ENCODE measurements around the gene GRIK4.

GRIK4 gene

DNA sequence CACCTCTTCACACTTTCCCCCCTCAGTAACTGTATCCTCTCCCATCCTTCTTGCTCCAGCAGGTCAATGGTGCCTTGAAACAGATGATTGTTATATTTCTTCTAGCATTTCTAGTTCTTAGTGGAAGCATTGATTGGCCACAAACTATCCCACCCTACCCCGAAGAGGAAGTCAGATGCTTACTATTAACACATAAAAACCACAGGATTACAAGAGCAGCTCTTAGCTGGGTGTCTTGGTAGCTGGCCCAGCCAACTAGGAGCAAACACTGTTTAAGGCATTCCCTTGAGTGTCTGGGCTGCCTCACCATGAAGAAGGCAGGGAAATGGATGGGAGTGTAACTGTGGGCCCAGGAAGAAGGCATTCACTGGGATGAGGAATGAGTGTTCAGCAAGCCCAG is 176.6 kb downstream of the GRIK4 start:
- in situ Hi-C loops (cut with MboI; ENCODE audit: low sequenced_read_pairs, unreplicated experiment) = loop anchor here (10.0 kb wide), 1 partner anchor 163 kb away; no protein-coding TSS in a partner anchor

GRCh38 chr11:120689596-120690275 is 178.2 kb downstream of the GRIK4 start:
- TF ChIP-seq, protein P1, sequence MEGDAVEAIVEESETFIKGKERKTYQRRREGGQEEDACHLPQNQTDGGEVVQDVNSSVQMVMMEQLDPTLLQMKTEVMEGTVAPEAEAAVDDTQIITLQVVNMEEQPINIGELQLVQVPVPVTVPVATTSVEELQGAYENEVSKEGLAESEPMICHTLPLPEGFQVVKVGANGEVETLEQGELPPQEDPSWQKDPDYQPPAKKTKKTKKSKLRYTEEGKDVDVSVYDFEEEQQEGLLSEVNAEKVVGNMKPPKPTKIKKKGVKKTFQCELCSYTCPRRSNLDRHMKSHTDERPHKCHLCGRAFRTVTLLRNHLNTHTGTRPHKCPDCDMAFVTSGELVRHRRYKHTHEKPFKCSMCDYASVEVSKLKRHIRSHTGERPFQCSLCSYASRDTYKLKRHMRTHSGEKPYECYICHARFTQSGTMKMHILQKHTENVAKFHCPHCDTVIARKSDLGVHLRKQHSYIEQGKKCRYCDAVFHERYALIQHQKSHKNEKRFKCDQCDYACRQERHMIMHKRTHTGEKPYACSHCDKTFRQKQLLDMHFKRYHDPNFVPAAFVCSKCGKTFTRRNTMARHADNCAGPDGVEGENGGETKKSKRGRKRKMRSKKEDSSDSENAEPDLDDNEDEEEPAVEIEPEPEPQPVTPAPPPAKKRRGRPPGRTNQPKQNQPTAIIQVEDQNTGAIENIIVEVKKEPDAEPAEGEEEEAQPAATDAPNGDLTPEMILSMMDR (IDR thresholded peaks at IDR 0.05; ENCODE audit: borderline replicate concordance, control extremely low read depth, extremely low read depth, insufficient read depth, missing control alignments) = no peak
- DNase-seq (ENCODE audit: low spot score) = no peak
- in situ Hi-C loops (cut with MboI; ENCODE audit: low sequenced_read_pairs, unreplicated experiment) = loop anchor here (10.0 kb wide), 1 partner anchor 165 kb away; no protein-coding TSS in a partner anchor

More for the DNA sequence above, 176.6 kb downstream of the GRIK4 start:
- TF ChIP-seq, protein P1 (IDR thresholded peaks at IDR 0.05; ENCODE audit: borderline replicate concordance, control extremely low read depth, extremely low read depth, insufficient read depth, missing control alignments) = no peak
- DNase-seq (ENCODE audit: low spot score) = no peak

- in situ Hi-C loops (cut with MboI; ENCODE audit: low sequenced_read_pairs, unreplicated experiment) = no loop called here
- no peak for DNase-seq (ENCODE audit: low spot score)
- TF ChIP-seq, protein P1 (IDR thresholded peaks at IDR 0.05; ENCODE audit: borderline replicate concordance, control extremely low read depth, extremely low read depth, insufficient read depth, missing control alignments) = no peak
Measured at GRCh38 chr11:120690406-120690805, 178.9 kb downstream of the GRIK4 start.

GRCh38 chr11:120694726-120695125 is 183.2 kb downstream of the GRIK4 start:
- in situ Hi-C loops (cut with MboI; ENCODE audit: low sequenced_read_pairs, unreplicated experiment) = no loop called here
- TF ChIP-seq, protein P1 (IDR thresholded peaks at IDR 0.05; ENCODE audit: borderline replicate concordance, control extremely low read depth, extremely low read depth, insufficient read depth, missing control alignments) = no peak
- DNase-seq (ENCODE audit: low spot score) = no peak

GRCh38 chr11:120695426-120695825 is 183.9 kb downstream of the GRIK4 start:
- in situ Hi-C loops (cut with MboI; ENCODE audit: low sequenced_read_pairs, unreplicated experiment) = no loop called here
- TF ChIP-seq, protein P1 (IDR thresholded peaks at IDR 0.05; ENCODE audit: borderline replicate concordance, control extremely low read depth, extremely low read depth, insufficient read depth, missing control alignments) = no peak
- DNase-seq (ENCODE audit: low spot score) = no peak

DNA sequence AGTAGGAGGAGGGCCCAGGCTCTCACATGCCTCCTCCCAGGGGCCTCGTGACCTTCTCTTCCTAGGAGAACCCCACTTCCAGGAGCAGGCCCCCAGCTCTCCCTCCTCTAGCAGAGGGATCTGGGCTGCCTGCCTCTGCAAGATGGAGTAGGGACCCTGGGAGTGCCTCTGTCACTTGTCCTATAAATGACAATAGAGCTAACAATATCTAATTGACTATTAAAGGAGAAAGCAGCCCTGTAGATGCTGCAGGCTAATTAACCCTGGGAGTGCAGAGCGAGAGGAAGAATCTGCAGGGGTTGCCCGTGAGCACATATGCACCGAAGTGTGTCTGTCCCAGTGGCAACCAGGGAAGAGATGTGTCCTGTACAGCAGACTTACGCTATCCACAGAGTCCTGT is 184.4 kb downstream of the GRIK4 start:
- DNase-seq (ENCODE audit: low spot score) = no peak
- TF ChIP-seq, protein P1 (IDR thresholded peaks at IDR 0.05; ENCODE audit: borderline replicate concordance, control extremely low read depth, extremely low read depth, insufficient read depth, missing control alignments) = no peak
- in situ Hi-C loops (cut with MboI; ENCODE audit: low sequenced_read_pairs, unreplicated experiment) = no loop called here

All from GM13976 (cell line).